Stimulated activated CD4-positive, alpha-beta T cell treated with anti-CD3 and anti-CD28 coated beads, Interleukin-4, amount 100 ng/mL, for 24 hours (primary cell): ENCODE results near the gene PHF21A.
"Not testable (repeated sequence)": the region's sequence is repeated elsewhere in the genome, so short reads cannot be mapped to it uniquely, and the experiment has no call there.

Experiments
- DNase-seq: peaks from one replicate; pipeline ENCODE4 v3.0.0-alpha.2; 2020

Gene PHF21A

DNA sequence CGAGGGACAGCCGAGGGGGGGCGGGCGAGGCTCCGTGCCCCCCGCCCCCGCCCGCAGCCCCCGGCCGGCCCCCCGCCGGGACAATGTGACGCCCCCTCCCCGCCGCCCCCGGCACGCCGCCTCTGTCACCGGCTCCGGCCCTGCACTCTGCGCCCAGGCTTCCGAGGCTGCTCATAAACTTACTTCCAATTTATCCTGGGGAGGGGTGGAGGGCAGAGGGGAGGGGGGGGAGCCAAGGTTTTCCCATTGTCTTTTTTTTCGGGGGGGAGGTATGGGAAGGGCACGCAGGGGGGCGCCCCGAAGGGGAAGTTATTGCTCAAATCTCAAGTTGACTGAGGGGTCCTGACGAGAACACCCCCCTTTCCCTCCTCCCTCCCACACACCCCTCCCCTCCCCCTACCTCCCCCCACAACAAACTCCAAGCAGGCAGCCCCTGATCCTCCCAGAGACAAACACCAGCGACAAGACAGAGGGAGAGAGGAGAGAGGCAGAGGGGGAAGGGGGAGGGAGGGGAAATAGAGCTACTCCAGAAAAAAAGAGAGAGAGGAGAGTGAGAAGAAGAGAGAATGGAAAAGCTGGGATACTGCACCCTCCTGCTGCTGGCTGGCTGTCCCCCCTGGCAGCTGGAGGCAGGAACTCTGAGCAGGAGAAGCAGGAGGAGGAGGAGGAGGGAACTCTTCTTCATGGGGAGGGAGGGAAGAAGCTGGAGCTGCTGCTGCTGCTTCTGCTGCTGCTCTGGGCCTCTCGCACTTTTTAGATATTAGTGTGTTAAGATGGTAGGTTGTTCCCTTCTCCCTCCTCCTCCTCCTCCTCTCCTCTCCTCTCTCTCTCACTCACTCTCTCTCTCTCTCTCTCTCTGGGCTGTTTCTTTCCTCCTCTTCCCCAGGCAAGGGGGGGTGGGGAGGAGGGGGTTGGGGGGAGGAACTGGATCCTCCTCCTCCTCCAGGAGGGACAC is 631 bp downstream of the PHF21A start:
- DNase-seq, result peak; percentile 15

DNA sequence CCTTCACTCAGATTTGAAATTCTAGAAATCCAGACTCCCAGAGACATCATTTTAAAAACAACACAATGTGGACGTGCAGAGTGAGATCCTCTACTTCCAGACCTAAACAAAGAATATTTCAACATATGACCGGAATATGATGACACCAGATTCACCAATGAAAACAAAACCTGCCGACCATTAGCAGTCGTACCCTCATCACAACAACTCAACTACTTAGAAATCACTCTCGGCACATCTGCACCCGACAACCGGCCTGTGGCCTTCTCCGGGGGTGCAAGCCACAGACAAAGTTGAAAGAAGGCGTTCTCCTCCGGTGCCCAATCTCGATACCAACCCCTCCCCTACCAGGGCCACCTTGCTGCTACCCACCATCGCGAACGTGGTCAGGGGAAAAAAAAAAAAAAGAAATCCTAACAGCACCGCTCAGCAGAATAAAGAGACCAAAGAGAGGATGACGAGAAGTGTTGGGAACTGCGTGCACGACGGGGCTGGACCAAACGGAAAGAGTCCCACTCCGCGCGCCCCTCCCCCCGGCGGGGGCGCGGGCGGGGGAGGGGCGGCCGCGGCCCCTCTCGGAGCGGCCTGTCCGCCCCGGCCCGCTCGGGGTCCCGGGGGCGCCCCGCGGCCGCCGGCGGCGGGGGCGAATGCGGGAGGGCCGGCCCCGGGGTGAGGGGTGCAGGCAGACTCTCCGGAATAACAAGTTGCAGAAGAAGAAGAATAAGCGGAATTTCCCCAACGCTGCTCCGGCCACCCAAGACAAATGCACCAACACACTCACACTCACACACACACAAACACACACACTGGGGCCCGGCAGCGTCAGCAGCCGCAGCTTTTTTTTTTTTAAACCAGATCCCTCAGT is 1.7 kb downstream of the PHF21A start:
- DNase-seq, result peak; percentile 64

DNA sequence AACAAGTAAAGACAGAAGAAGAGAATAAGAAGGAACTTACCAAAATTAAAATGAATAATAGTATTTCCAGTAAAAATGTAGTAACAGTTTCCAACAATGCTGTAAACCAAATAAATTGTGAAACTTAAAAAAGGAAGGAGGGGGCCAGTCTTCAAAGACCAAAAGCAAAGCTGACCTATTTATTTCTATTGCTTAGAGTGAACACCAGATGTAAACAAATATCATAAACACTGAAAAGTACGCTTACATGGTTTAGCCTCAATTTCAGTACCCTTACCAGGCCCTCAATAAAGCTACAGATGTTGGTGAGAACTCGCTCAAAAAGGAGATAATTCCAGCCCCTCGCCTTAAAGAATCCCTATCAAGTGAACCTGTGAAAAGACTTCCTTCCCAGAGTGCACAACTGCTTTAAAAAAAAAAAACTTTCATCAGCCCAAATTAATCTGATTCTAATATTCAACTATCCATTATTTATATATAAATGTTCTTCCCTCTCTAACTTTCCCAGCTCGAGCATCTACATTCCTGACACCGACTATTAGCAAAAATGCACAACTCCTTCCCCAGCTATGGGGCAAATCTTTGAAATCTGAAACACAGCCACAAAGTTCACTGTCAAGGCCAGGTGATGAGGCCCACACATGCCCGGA is 2.4 kb downstream of the PHF21A start:
- no peak for DNase-seq

DNA sequence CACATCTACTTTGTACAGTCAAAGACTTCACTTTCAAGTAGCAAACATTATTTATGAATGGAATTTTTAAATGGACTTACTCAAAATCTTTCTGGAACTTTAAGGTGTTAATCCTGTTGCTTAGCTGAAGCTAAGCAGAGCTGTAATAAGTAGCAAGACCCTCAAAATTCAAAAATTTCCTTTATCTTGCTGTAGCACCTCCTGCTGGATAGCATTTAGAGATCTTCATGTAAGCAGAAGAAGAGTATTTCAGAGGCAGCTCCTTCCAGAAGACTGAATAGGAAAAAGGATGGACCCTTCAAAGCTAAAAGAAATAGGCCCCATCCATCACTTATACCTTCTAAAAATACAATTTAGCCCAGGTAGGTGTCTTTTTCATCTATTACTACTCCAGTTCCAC is 3.4 kb downstream of the PHF21A start:
- DNase-seq, result no peak

- not testable (repeated sequence) for DNase-seq
Observed at GRCh38 chr11:46116712-46117037, 4.6 kb downstream of the PHF21A start.

GRCh38 chr11:46116007-46116711 is 5.1 kb downstream of the PHF21A start:
- DNase-seq, result no peak

- no peak for DNase-seq
Observed at GRCh38 chr11:46114961-46115360, 6.3 kb downstream of the PHF21A start.

- no peak for DNase-seq
Observed at GRCh38 chr11:46114378-46114777, 6.9 kb downstream of the PHF21A start.

- DNase-seq, result peak; percentile 27
Observed at GRCh38 chr11:46112961-46113607, 8.2 kb downstream of the PHF21A start.

DNA sequence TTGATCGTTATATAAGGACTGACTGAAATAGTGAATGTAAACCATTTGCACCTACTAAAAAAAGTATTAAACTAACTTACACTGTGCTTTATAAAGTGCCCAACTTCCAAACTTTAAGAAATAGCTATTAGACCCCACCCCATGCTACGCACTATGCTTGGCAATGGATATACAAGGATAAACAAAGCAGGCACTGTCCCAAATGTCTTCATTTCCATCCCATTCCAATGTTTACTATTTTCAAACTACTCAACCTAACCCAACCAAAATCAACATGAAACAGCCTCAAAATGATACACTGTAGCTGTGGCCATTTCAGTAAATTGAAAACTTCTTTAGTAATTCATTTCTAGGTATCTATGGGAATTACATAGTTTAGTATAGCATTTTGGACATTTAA is 12.5 kb downstream of the PHF21A start:
- DNase-seq, result no peak

DNA sequence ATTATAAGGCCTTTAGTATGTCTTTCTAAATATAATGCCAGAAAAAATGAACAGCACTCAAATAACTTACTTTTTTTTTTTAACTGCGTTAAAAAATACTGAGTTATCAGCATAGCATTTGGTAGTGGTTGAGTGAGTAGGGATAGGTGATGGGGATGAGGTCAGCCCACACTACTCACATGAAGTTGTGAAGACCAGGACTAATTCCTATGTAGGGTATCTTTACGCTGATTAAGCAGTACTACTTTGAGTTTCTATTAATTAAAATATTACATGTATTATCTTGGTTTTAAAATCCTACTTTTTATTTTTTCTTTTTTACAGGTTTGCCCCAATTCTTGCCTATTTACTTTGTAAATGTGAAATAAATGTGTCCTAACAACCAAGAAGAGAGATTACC is 13.5 kb downstream of the PHF21A start:
- DNase-seq, result no peak

- no peak for DNase-seq
Observed at GRCh38 chr11:46107408-46107718, 13.9 kb downstream of the PHF21A start.

GRCh38 chr11:46106530-46107407 is 14.5 kb downstream of the PHF21A start:
- DNase-seq, result no peak

GRCh38 chr11:46105926-46106325 is 15.3 kb downstream of the PHF21A start:
- no peak for DNase-seq

DNA sequence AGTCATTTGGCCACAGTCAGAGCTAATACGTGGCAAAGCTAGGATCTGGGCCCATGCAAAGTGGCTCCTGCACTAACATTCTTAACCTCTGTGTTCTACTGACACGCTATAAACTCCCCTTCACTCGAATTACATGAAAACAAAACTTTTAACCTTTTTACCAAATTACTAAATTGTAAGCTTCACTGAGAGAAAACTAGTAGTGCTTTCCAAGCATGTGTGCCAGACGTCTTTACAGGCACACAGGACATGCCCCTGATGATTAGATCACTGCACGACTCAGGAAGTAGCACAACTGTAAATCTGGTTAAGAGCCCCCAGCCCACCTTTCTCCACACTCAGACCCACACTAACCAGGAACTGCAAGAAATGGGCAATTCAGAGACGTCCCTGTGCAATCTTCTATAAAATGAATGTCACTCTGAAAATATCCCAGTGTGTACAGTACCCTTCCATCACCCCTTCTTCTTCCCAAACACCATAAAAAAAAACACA is 16.1 kb downstream of the PHF21A start:
- no peak for DNase-seq

DNA sequence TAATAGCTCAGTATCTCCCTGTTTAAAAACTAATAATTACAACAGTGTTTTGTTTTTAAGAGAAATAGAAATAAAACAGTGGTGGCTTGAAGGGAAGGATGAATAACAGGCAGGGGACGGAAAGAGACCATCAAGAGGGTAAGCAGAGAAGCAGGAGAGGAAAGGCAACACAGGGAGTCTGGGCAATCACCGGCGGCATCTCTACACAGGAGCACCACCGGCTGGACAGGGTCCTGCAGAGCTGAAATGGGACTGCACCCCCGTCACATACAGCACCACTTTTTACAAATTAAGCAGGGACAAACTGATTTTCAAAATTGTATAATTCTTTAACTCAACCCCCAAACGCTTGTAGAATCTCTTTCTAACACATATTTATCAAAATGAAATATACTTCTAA is 18.4 kb downstream of the PHF21A start:
- no peak for DNase-seq

- DNase-seq, result no peak
Observed at GRCh38 chr11:46100670-46101069, 20.6 kb downstream of the PHF21A start.

DNA sequence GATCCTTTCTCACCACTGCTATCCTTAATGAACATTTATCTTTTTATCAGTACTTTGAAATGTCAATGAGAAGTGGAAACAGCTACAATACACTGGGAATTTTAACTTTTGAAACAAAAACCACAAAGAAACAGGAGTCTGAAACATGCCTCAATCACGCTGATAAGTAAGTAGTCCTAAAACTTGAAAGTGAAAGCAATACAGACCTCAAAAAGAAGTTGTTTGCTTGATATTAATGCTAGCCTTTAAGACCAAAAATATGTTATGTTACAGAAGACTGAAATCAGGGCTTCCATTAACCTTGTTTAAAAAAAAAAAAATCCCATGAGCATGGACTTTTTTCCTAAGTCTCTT is 21.3 kb downstream of the PHF21A start:
- DNase-seq, result no peak

DNA sequence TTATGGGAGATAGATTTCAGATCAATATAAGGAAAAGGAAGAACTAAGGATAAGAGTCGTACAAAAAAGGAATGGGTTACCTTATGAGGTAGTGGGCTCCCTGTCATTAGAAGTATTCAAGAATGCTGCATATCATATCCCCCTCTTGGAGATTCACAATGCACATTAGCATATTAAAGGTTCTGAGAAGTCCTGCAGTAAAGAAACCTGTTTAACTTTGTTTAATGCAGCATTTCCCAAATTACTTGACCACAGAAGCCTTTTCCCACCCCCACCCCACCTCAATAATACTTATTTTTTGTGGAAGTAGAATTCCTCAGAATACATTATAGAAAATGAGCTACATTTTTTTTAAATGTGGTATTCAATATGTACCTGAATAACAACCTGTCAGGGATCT is 30.9 kb downstream of the PHF21A start:
- no peak for DNase-seq

DNA sequence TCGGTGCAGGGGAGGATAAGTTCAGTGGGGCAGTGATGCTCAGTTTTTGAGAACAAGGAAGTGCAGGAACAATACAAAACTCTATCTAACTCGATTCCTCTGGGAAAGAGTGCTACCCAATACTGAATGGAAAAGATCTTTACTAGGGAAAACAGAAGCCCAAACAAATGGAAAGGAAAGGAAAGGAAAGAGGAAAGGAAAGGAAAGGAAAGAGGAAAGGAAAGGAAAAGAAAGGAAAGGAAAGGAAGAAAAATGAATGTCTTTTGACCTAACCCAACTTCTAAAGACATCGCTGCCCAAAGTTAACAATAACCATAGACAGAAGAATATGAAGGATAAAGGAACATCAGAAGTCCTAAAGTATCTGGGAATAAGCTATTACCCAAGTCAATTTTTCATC is 41.6 kb downstream of the PHF21A start:
- DNase-seq, result no peak

GRCh38 chr11:46075928-46076327 is 45.3 kb downstream of the PHF21A start:
- no peak for DNase-seq
